Esophagus muscularis mucosa (tissue), 3 donors: ENCODE results near the gene TACC2.

Experiments
- POLR2A ChIP-seq: fragments of 450-650 bp; IDR thresholded peaks from one replicate; pipeline ENCODE4 v1.6.1; 2017; ENCODE audit warnings: antibody characterized with exemption, moderate library complexity, mild to moderate bottlenecking, low read depth
- POLR2AphosphoS5 ChIP-seq, 2 donors: sonication (generic); formaldehyde crosslinking; IDR thresholded peaks; one replicate each; pipeline ENCODE4 v1.6.1; 2017; ENCODE audit warnings: antibody characterized with exemption in 2 of 2
- TF ChIP-seq, protein P1 (sequence below), 3 experiments: fragments of 200-600 bp in 2 of 3; fragments of 450-650 bp in 1 of 3; sonication (generic) in 2 of 3; IDR thresholded peaks; one replicate each; pipeline ENCODE4 v1.5.1; 2017 to 2019; ENCODE audit warnings: antibody characterized with exemption in 3 of 3, mild to moderate bottlenecking in 2 of 3, moderate library complexity in 1 of 3

DNA sequence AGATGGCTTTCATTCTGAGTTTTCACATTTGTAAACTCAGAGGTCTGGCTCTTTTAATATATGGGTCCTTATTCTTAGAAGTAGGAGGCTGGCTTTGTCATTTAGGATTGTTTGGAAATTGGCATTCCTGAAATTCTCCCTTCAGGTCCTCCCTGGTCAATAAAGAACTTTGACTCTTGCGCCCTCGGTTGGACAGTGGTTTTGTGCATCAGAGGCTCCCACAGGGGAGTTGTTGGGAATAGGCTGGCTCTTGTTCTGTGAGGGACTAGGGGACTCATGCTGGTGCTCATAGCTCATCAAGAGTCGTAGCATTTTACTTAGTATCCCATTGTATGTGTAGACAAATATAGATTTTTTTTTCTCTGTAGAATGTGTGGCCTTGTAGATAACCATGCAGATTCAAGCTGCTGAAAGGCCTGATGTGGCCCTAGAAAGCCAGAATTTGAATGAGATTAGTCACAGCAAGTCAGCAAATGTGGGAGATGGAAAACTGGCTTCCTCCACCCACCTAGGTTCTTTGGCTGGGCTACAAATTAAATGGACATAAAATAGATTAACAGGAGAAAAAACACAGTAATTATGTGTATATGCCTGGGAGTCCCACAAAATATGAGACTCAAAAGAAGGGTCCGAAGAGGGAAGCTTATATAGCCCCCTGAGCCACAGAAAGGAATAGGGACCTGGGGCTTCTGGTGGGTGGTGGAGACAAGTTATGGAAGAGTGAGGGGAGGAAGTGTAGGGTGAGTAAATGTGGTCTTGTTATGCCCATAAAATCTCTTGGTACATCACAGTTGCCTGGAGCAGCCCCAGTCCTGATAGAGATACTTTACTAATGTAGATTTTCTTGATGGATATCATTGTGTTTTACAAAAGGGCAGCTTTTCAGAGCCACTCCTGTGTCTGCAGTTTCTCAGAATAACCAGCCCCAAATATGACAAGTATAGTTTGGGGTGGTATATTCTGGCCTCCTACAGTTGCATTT is 187.6 kb downstream of the TACC2 start:
- TF ChIP-seq POLR2AphosphoS5 (IDR thresholded peaks at IDR 0.05) (no peak), POLR2A (no peak)
- TF ChIP-seq, protein P1, sequence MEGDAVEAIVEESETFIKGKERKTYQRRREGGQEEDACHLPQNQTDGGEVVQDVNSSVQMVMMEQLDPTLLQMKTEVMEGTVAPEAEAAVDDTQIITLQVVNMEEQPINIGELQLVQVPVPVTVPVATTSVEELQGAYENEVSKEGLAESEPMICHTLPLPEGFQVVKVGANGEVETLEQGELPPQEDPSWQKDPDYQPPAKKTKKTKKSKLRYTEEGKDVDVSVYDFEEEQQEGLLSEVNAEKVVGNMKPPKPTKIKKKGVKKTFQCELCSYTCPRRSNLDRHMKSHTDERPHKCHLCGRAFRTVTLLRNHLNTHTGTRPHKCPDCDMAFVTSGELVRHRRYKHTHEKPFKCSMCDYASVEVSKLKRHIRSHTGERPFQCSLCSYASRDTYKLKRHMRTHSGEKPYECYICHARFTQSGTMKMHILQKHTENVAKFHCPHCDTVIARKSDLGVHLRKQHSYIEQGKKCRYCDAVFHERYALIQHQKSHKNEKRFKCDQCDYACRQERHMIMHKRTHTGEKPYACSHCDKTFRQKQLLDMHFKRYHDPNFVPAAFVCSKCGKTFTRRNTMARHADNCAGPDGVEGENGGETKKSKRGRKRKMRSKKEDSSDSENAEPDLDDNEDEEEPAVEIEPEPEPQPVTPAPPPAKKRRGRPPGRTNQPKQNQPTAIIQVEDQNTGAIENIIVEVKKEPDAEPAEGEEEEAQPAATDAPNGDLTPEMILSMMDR (IDR thresholded peaks at IDR 0.05): no peak
